AG04450 (cell line): ENCODE data around the gene EBP. TPM values are rescaled to one million over a fixed set of nuclear protein-coding genes. Genes with fewer than 3 reads are reported as not detected.

ENCODE experiments used
- CTCF ChIA-PET: fragments of 300-600, 350-600 bp; formaldehyde crosslinking; extraction: SDS; loops from one replicate; lab custom pipeline; 2022; ENCODE audit warnings: antibody characterized with exemption, inconsistent platforms; lab: Charles Lee
- POLR2A ChIA-PET: fragments of 350-600 bp; formaldehyde crosslinking; extraction: SDS; loops from one replicate; lab custom pipeline; 2021; ENCODE audit warnings: antibody characterized with exemption, inconsistent platforms; lab: Yijun Ruan, JAX
- DNase-seq: peaks from one replicate; pipeline ENCODE4 v3.0.0-alpha.2; 2011; ENCODE audit warnings: low read depth, low spot score
- H3K27ac ChIP-seq: one replicate; pipeline ENCODE4 v1.5.1; 2012; ENCODE audit warnings: low read depth, low read length, control low read depth
- H3K27me3 ChIP-seq: one replicate; pipeline ENCODE4 v1.6.0; 2012; ENCODE audit warnings: low read length; ENCODE audit not compliant: control insufficient read depth, insufficient read depth
- H3K4me3 ChIP-seq: 2 replicates; pipeline ENCODE4 v1.5.1; 2011; ENCODE audit warnings: mild to moderate bottlenecking, low read depth, low read length, control low read depth
- H3K9me3 ChIP-seq: 2 replicates; pipeline ENCODE4 v1.5.1; 2012; ENCODE audit warnings: low read length; ENCODE audit not compliant: control insufficient read depth, insufficient read depth
- polyA plus RNA-seq: library from polyadenylated mRNA; depleted of rRNA; stranded (reverse); fragments of >200 nt; gene quantifications from 2 replicates; pipeline ENCODE4 v1.2.3, GENCODE V29; 2011
- TF ChIP-seq, protein P1 (sequence below): IDR thresholded peaks from 2 replicates; pipeline ENCODE4 v1.5.1; 2011; ENCODE audit warnings: low read depth, low read length, control low read depth, inconsistent platforms

EBP gene
- polyA plus RNA-seq, 1 experiment = 19.8 TPM

DNA sequence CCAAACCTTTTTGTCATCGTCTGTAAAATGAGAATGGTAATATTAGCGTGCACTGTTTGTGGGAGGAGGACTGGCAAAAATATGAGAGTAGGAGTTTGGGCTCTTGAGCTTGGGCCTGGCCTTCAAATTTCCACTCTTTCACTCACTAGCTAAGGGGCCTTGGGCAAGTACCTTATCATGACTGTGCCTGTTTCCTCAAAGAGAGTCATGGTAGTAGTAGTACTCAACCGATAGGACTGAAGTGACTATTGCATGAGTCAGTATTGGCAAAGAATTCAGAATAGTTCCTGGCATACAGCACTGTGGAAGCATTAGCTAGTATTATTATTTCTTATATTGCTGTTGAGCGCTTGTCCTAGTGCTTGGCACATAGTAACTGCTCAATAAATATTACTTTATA is 36.7 kb downstream of the EBP start:
- ChIA-PET CTCF (no interaction called here), POLR2A (interaction anchor here (0.7 to 1.2 kb wide), 2 partner anchors 16 to 33 kb away, joined by 3 read pairs; no protein-coding TSS in a partner anchor)
- TF ChIP-seq, protein P1, sequence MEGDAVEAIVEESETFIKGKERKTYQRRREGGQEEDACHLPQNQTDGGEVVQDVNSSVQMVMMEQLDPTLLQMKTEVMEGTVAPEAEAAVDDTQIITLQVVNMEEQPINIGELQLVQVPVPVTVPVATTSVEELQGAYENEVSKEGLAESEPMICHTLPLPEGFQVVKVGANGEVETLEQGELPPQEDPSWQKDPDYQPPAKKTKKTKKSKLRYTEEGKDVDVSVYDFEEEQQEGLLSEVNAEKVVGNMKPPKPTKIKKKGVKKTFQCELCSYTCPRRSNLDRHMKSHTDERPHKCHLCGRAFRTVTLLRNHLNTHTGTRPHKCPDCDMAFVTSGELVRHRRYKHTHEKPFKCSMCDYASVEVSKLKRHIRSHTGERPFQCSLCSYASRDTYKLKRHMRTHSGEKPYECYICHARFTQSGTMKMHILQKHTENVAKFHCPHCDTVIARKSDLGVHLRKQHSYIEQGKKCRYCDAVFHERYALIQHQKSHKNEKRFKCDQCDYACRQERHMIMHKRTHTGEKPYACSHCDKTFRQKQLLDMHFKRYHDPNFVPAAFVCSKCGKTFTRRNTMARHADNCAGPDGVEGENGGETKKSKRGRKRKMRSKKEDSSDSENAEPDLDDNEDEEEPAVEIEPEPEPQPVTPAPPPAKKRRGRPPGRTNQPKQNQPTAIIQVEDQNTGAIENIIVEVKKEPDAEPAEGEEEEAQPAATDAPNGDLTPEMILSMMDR = no peak
- no peak overlapping the region for H3K27ac ChIP-seq
- H3K4me3 ChIP-seq = no peak overlapping the region
- H3K27me3 ChIP-seq = no peaks in the 10 kb centered on the region
- no peaks in the 10 kb centered on the region for H3K9me3 ChIP-seq
- DNase-seq = peak; percentile 27

- CTCF ChIA-PET = no interaction called here
- H3K27me3 ChIP-seq = no peaks in the 10 kb centered on the region
- TF ChIP-seq, protein P1 = no peak
- H3K27ac ChIP-seq = no peak overlapping the region
- POLR2A ChIA-PET = no interaction called here
- no peaks in the 10 kb centered on the region for H3K9me3 ChIP-seq
- no peak for DNase-seq
- H3K4me3 ChIP-seq = no peak overlapping the region
Observed at GRCh38 chrX:48559636-48560035, 38.0 kb downstream of the EBP start.

DNA sequence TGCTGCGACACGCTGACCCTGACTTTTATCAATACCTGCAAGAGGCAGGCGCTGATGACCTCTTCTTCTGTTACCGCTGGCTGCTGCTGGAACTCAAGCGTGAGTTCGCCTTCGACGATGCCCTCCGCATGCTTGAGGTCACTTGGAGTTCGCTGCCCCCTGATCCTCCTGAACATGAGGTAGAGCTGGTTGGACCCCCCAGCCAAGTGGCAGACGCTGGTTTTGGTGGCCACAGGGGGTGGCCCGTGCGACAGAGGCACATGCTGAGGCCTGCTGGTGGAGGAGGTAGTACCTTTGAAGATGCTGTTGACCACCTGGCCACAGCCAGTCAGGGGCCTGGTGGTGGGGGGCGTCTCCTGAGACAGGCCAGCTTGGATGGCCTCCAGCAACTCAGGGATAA is 38.4 kb downstream of the EBP start:
- POLR2A ChIA-PET = no interaction called here
- CTCF ChIA-PET = no interaction called here
- no peak overlapping the region for H3K27ac ChIP-seq
- H3K4me3 ChIP-seq = no peak overlapping the region
- no peaks in the 10 kb centered on the region for H3K27me3 ChIP-seq
- no peaks in the 10 kb centered on the region for H3K9me3 ChIP-seq
- TF ChIP-seq, protein P1 = no peak
- no peak for DNase-seq

GRCh38 chrX:48560681-48561080 is 39.1 kb downstream of the EBP start:
- CTCF ChIA-PET = no interaction called here
- POLR2A ChIA-PET = no interaction called here
- H3K27me3 ChIP-seq = no peaks in the 10 kb centered on the region
- H3K9me3 ChIP-seq = no peaks in the 10 kb centered on the region
- TF ChIP-seq, protein P1 = no peak
- DNase-seq = no peak
- H3K27ac ChIP-seq = no peak overlapping the region
- no peak overlapping the region for H3K4me3 ChIP-seq

DNA sequence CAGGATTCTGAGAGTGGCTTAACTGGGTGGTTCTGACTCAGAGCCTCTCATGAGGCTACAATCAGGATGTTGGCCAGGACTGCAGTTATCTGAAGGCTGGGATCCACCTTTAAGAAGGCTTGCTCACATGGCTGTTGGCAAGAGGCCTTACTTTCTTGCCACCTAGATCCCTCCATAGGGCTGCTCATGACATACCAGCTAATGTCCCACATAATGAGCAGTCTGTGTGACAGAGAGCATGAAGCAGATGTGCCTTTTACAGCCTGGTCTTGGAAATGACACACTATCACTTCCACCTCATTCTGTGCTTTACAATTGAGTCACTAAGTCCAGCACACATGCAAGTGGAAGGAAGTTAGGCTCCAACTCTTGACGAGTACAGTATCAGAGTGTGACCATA is 48.4 kb downstream of the EBP start:
- CTCF ChIA-PET = no interaction called here

More for the DNA sequence above, 48.4 kb downstream of the EBP start:
- TF ChIP-seq, protein P1 = no peak
- POLR2A ChIA-PET = no interaction called here
- no peaks in the 10 kb centered on the region; the same call in 1 of the 2 replicates for H3K9me3 ChIP-seq
- no peak overlapping the region for H3K4me3 ChIP-seq
- no peak overlapping the region for H3K27ac ChIP-seq
- DNase-seq = no peak
- H3K27me3 ChIP-seq = no peaks in the 10 kb centered on the region
